HT-29 (cell line): Measurements from ENCODE around the gene COL23A1. TPM values are rescaled to one million over a fixed set of nuclear protein-coding genes. Genes with fewer than 3 reads are reported as not detected.
"Not testable (repeated sequence)": the region's sequence is repeated elsewhere in the genome, so short reads cannot be mapped to it uniquely, and the experiment has no call there.

ENCODE experiments used
- DNase-seq: peaks from one replicate; pipeline ENCODE4 v3.0.0-alpha.2; 2015; ENCODE audit warnings: low spot score
- small RNA-seq: library from RNA; depleted of rRNA; stranded (forward); fragments of <200 nt; gene quantifications from one replicate; pipeline ENCODE3, GENCODE V24; 2014
- total RNA-seq: library from RNA; depleted of rRNA; stranded (reverse); fragments of >200 nt; shearing (Covaris generic); gene quantifications from 2 replicates; pipeline ENCODE4 v1.2.3, GENCODE V29; 2014; rRNA removed

Gene COL23A1
- total RNA-seq, 1 experiment from 2014 or later: not detected

- no peak for DNase-seq
Observed at GRCh38 chr5:178203670-178204181, 386.5 kb downstream of the COL23A1 start.

- no peak for DNase-seq
Observed at GRCh38 chr5:178202541-178202940, 387.7 kb downstream of the COL23A1 start.

DNA sequence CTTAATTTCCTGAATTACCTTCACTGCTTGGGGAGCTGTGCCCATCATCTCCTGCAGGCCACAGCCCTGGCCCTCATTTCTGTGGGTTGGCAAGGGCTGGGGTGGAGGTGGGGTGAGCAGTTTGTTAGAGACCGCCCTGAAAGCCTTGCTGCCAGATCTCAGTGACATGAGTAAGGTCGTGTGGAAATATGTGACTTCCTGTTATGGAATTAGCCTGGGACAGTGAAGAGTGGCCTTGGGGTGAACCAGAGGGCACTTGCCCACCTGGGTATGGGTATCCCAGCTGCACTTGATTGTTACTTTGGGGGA, 388.3 kb downstream of the COL23A1 start:
- DNase-seq: no peak

GRCh38 chr5:178201221-178201926, 388.8 kb downstream of the COL23A1 start:
- no peak for DNase-seq

DNA sequence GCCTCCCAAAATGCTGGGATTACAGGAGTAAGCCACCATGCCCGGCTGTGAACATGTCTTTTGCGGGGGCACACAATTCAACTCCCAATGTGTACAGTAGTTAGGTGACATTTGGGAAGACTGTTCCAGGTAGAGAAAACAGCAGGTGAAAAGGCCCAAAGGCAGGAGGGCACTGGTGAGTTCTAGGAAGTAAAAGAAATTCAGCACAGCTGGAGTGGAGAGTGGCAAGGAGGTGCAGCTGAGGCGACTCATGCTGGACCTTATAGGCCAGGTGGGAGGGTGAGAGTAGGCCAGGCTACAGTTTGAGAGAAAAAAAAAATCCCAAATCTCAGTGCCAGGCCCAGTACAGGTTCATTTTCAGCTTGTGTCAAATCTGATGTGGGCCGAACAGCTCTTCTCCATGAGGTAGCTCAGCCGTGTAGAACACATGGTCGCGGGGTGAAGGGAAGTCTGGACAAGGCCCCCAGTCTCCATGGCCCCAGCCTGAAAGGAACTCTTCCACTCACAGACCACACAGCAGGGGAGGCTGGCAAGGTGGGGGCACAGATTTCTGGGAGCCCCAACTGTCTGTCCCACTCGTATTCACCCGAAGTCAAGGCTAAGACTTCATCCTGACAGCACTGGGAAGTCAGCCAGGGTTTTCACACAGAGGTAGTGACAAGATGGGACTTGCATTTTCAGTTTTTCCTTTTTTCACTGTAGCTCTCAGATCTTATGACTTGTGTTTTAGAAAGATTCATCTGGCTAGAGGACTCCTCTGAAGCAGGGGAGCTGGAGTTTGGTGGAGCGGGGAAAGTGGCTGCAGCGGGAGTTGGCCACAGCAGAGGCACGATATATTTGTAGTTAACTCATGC, 390.4 kb downstream of the COL23A1 start:
- no peak for DNase-seq

GRCh38 chr5:178198706-178199105, 391.5 kb downstream of the COL23A1 start:
- DNase-seq: no peak

- DNase-seq: not testable (repeated sequence)
Observed at GRCh38 chr5:178198151-178198550, 392.0 kb downstream of the COL23A1 start.

DNA sequence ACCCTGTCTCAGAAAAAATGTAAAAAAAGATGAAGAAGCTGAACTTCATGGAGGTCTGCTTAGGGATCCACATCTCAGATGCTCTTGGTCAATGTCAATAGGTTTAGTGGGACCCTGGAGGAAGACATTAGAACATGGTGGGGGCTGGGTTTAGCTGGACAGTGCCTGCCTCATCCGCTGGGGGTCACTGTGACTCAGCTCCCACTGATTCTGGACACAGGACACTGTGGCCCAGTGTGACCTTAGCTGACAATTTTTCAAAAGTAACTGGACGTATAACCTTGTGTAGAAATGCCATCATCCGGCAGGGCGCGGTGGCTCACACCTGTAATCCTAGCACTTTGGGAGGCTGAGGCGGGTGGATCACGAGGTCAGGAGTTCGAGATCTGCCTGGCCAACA, 393.2 kb downstream of the COL23A1 start:
- no peak for DNase-seq

DNA sequence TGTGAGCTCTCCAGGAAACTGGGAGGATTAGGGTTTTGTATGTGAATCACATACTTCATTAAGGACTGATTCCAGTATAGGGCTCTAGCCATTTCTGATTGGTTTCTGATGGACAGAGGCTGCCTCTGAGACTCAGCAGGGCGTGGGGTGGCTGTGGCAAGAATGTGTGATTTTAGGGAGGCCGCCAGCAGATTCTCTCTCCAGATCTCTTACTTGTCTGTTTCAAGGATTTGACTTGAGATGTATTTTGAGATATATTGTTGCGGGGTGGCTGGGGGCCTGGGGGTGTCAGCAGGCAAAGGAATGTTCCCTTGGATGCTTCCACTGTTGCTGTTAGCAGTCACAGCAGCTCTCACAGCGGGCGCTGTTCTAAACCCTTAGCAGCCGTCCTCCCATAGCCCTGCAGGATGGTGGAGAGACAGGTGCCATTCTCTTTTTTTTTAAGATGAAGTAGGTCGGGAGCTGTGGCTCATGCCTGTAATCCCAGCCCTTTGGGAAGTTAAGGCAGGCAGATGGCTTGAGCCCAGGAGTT, 393.8 kb downstream of the COL23A1 start:
- no peak for DNase-seq

DNA sequence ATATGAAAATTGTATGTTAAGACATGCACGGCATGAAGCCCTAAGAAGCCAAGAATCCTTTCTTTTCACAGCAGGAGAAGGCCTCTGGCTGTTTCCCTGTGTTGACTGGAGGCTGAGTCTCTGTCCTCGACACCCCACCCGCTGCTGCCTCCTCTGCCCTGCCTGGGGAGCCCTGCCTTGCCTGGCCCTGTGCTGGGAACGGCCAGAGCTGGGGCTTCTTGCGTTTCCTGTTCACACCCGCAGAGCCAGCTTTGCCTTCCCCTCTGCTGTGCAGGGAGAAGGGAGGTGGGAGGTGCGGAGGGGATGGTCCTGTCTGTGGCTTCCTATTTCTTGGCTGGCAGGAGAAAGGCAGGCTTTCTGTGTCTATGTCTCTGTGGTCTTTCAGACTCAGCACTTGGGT, 396.2 kb downstream of the COL23A1 start:
- DNase-seq: no peak

- DNase-seq: no peak
Observed at GRCh38 chr5:178193251-178193809, 396.9 kb downstream of the COL23A1 start.

DNA sequence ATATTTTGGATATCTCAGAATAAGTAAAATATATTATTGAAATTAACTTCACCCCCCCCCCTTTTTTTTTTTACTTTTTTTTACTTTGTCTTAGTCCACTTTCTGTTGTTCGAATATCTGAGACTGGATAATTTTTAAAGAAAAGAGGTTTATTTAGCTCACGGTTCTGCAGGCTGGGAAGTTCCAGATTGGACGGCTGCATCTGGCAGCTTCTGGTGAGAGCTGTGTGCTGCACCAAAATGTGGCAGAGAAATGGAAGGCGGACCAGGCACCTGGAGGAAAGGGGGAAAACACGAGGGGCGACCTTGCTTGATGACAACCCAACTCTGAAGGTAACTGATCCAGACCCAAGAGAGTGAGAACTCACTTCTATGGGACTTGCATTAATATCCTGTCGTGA, 397.4 kb downstream of the COL23A1 start:
- no peak for DNase-seq

DNA sequence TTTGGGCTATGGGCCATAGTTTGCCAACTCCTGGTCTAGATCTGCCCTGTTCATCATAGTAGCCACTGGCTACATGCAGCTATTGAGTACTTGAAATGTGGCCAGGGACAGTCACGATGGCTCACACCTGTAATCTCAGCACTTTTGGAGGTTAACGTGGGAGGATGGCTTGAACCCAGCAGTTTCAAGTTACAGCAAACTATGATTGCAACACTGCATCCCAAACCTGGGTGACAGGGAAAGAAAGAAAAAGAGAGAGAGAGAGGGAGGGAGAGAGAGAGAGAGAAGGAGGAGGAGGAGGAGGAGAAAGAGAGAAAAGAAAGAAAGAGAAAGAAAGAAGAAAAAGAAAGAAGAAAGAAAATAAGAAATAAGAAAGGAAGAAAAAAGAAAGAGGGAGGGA, 397.9 kb downstream of the COL23A1 start:
- DNase-seq: no peak

- no peak for DNase-seq
Observed at GRCh38 chr5:178191661-178192060, 398.5 kb downstream of the COL23A1 start.

DNA sequence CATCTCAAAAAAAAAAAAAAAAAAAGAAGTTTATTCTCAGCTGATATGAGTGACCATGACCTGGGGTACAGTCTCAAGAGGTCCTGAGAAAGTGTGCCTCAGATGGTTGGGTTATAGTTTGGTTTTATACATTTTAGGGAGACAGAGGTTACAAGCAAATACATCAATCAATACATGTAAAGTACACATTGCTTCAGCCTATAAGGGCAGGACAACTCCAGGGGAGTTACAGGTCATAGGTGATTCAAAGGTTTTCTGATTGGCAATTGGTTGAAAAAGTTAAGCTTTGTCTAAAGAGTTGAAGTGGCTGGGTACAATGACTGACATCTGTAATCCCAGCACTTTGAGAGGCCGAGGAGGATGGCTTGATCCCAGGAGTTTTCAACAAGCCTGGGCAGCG, 400.8 kb downstream of the COL23A1 start:
- no peak for DNase-seq

Small RNA genes within 50 kb of the gene (small RNA-seq; reads per million reads assigned to genes)
- gene RN7SKP70 (not detected), gene RN7SL646P (not detected)

Other genes with a start within 250 kb of the COL23A1 start
- 10.1 and 12.0 TPM in 2 replicates for gene CLK4, start 36.7 kb upstream of the COL23A1 start, total RNA-seq
- 1.4 and 2.9 TPM in 2 replicates for gene ZNF354A, start 140.3 kb upstream of the COL23A1 start, total RNA-seq